Measurements from ENCODE around the gene CITED4.

Gene CITED4

GRCh38 chr1:40862008-40862863 lies at the start of gene CITED4:
Gene CITED4, minus strand, starts transcription at chr1:40862363. Its CDS starts 236 bp downstream, at chr1:40862127.
- DNase-seq (ENCODE audit: low read depth) = peak; percentile 92
- TF ChIP-seq MYC (IDR thresholded peaks at IDR 0.05; ENCODE audit: low read depth, low read length) = peak; percentile 32
- no peak for TF ChIP-seq MAX (IDR thresholded peaks at IDR 0.05; ENCODE audit: low read depth, low read length)
- peak; percentile 28 for TF ChIP-seq CTCF (IDR thresholded peaks at IDR 0.05; ENCODE audit: low read depth, low read length)
- peak; percentile 99 for TF ChIP-seq POLR2A (IDR thresholded peaks at IDR 0.05; ENCODE audit: extremely low read depth, insufficient read length)
- H3K4me3 ChIP-seq (ENCODE audit: low read depth, low read length) = peak within 1 kb of the TSS; percentile 67

- TF ChIP-seq POLR2A (IDR thresholded peaks at IDR 0.05; ENCODE audit: extremely low read depth, insufficient read length) (no peak), MAX (IDR thresholded peaks at IDR 0.05; ENCODE audit: low read depth, low read length) (no peak)
- no peak for DNase-seq (ENCODE audit: low read depth)
- no peak overlapping the region for H3K4me3 ChIP-seq (ENCODE audit: low read depth, low read length)
Measured at GRCh38 chr1:40911105-40911504, 48.9 kb upstream of the CITED4 start.

GRCh38 chr1:40909281-40909680 lies 47.1 kb upstream of the CITED4 start:
- DNase-seq (ENCODE audit: low read depth) = no peak
- H3K4me3 ChIP-seq (ENCODE audit: low read depth, low read length) = no peak overlapping the region
- TF ChIP-seq MAX (IDR thresholded peaks at IDR 0.05; ENCODE audit: low read depth, low read length) = no peak
- no peak for TF ChIP-seq MYC (IDR thresholded peaks at IDR 0.05; ENCODE audit: low read depth, low read length)
- no peak for TF ChIP-seq POLR2A (IDR thresholded peaks at IDR 0.05; ENCODE audit: extremely low read depth, insufficient read length)
- TF ChIP-seq CTCF (IDR thresholded peaks at IDR 0.05; ENCODE audit: low read depth, low read length) = no peak

- H3K4me3 ChIP-seq (ENCODE audit: low read depth, low read length) = no peak overlapping the region
- DNase-seq (ENCODE audit: low read depth) = no peak
- TF ChIP-seq POLR2A (IDR thresholded peaks at IDR 0.05; ENCODE audit: extremely low read depth, insufficient read length) (no peak), CTCF (IDR thresholded peaks at IDR 0.05; ENCODE audit: low read depth, low read length) (no peak), MYC (IDR thresholded peaks at IDR 0.05; ENCODE audit: low read depth, low read length) (no peak), MAX (IDR thresholded peaks at IDR 0.05; ENCODE audit: low read depth, low read length) (no peak)
Measured at GRCh38 chr1:40908350-40908749, 46.2 kb upstream of the CITED4 start.

- no peak overlapping the region for H3K4me3 ChIP-seq (ENCODE audit: low read depth, low read length)
- DNase-seq (ENCODE audit: low read depth) = no peak
- TF ChIP-seq MYC (IDR thresholded peaks at IDR 0.05; ENCODE audit: low read depth, low read length) (no peak), POLR2A (IDR thresholded peaks at IDR 0.05; ENCODE audit: extremely low read depth, insufficient read length) (no peak), CTCF (IDR thresholded peaks at IDR 0.05; ENCODE audit: low read depth, low read length) (no peak), MAX (IDR thresholded peaks at IDR 0.05; ENCODE audit: low read depth, low read length) (no peak)
Measured at GRCh38 chr1:40907899-40908298, 45.7 kb upstream of the CITED4 start.

- peak; percentile 10 for DNase-seq (ENCODE audit: low read depth)
- TF ChIP-seq POLR2A (IDR thresholded peaks at IDR 0.05; ENCODE audit: extremely low read depth, insufficient read length) (no peak), CTCF (IDR thresholded peaks at IDR 0.05; ENCODE audit: low read depth, low read length) (no peak), MYC (IDR thresholded peaks at IDR 0.05; ENCODE audit: low read depth, low read length) (no peak), MAX (IDR thresholded peaks at IDR 0.05; ENCODE audit: low read depth, low read length) (no peak)
- H3K4me3 ChIP-seq (ENCODE audit: low read depth, low read length) = no peak overlapping the region
Measured at GRCh38 chr1:40906781-40907400, 44.7 kb upstream of the CITED4 start.
